ENCODE results near the gene CAB39L.

CAB39L gene

DNA sequence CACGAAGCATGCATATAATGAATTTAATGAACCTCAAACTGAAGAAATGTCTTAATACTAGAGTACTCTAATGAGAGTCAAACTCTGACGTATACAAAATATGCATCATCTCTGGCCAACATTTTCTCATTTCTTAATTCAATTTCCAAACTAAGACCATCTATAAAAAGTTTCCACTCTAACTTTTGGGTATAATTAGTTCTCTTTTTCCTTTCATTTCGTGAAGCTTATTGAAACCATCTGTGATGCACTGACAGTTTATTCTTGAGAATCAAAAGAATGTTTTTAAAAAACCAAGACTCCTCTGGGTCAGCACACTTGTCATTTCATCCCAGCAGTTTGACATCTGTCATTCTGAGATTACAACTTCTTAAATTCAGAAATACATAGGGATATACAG lies 90.0 kb downstream of the CAB39L start:
- H3K4me1 ChIP-seq (ENCODE audit: control insufficient read depth, insufficient read depth, low read length) = no peaks in the 10 kb centered on the region
- H3K36me3 ChIP-seq (ENCODE audit: control insufficient read depth, insufficient read depth, low read length) = no peaks in the 10 kb centered on the region
- 91 to 100% methylated on average over 3 of the region's 3 CpGs for WGBS, 2 experiments
- no peak overlapping the region for H3K4me3 ChIP-seq (ENCODE audit: insufficient read depth, low read depth, low read length)
- no peaks in the 10 kb centered on the region for H3K27me3 ChIP-seq (ENCODE audit: control insufficient read depth, insufficient read depth, low read length, poor library complexity, severe bottlenecking)
- no peaks in the 10 kb centered on the region for H3K9me3 ChIP-seq (ENCODE audit: control insufficient read depth, low read length)
- H3K27ac ChIP-seq (ENCODE audit: insufficient read depth, low read depth, low read length, poor library complexity, severe bottlenecking) = no peak overlapping the region

DNA sequence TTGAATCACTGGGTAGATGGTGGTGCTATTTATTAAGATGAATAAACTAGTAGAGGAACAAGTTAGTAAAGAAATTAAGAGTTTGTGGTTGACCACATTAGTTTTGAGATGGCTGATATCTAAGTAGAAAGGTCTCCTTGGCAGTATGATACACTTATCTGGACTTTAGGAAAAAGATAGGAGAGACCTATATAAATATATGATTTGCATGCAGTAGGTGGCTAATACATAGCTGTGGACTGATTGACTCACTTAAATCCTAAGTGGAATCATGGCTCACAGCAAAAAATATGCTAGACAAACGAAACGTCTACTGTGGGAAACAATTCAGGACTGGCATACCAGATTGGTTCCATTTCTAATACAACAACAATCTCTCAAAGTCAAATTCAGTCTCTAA lies 92.0 kb downstream of the CAB39L start:
- Histone ChIP-seq H3K36me3 (ENCODE audit: control insufficient read depth, insufficient read depth, low read length) (no peaks in the 10 kb centered on the region), H3K9me3 (ENCODE audit: control insufficient read depth, low read length) (no peaks in the 10 kb centered on the region), H3K4me1 (ENCODE audit: control insufficient read depth, insufficient read depth, low read length) (no peaks in the 10 kb centered on the region), H3K27ac (ENCODE audit: insufficient read depth, low read depth, low read length, poor library complexity, severe bottlenecking) (no peak overlapping the region), H3K4me3 (ENCODE audit: insufficient read depth, low read depth, low read length) (no peak overlapping the region), H3K27me3 (ENCODE audit: control insufficient read depth, insufficient read depth, low read length, poor library complexity, severe bottlenecking) (no peaks in the 10 kb centered on the region)
- WGBS, 2 experiments = 87 to 88% methylated on average over 2 of the region's 2 CpGs

DNA sequence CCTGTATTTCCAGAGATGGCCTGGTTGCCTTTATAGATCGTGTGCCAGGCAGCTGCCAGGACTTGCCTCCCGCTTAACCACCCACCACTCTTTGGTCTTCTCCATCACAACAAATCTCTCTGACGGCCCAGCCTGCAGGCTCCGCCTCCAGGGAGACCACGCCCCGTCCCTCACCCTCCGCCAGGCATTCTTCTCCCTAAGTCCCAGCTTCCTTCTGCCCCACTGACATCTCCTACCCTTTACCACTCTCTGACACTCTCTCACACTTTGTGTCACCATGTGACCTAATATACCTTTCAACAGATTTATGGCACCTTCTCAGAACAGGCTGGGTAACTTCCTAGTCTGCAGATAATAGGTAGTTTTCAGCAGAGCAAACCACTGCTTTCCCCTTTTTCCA lies 95.1 kb downstream of the CAB39L start:
- Histone ChIP-seq H3K4me1 (ENCODE audit: control insufficient read depth, insufficient read depth, low read length) (no peaks in the 10 kb centered on the region), H3K9me3 (ENCODE audit: control insufficient read depth, low read length) (no peaks in the 10 kb centered on the region), H3K27ac (ENCODE audit: insufficient read depth, low read depth, low read length, poor library complexity, severe bottlenecking) (no peak overlapping the region), H3K27me3 (ENCODE audit: control insufficient read depth, insufficient read depth, low read length, poor library complexity, severe bottlenecking) (no peaks in the 10 kb centered on the region), H3K36me3 (ENCODE audit: control insufficient read depth, insufficient read depth, low read length) (no peaks in the 10 kb centered on the region), H3K4me3 (ENCODE audit: insufficient read depth, low read depth, low read length) (no peak overlapping the region)
- WGBS, 2 experiments = 67 to 68% methylated on average over 7 of the region's 7 CpGs

DNA sequence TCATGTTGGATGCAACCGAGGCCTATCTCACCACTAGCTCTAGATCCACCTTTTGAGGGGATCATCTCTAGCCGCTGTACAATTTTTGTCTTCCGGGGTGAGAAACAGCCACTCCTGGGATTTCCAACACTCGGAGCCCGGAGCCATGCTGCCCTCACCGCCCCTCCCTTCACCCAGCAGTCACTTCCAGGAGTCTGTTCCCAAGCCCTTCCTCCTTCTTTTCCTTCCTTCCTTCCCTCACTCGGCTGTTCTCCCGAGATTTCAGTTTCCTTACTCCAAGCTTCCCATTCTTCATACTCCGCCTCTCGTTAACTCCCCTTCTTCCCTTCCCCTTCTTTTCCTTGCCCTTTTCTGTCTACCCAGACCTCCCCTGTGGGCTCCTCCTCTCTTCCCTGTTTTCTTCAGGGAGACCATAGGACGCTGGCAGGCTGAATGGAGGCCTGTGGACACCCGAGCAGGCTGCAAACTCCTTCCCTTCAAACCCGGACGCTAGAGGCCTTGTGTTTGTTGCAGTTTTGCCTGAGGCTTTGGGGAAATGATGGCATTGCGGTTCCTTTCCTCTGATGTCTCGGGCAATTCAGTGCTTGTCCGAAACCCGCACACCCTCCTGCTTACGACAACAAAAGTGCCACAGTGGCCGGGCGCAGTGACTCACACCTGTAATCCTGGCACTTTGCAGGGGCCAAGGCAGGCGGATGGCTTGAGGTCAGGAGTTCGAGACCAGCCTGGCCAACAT lies 96.0 kb downstream of the CAB39L start:
- no peaks in the 10 kb centered on the region for H3K27me3 ChIP-seq (ENCODE audit: control insufficient read depth, insufficient read depth, low read length, poor library complexity, severe bottlenecking)
- no peak overlapping the region for H3K4me3 ChIP-seq (ENCODE audit: insufficient read depth, low read depth, low read length)
- H3K9me3 ChIP-seq (ENCODE audit: control insufficient read depth, low read length) = no peaks in the 10 kb centered on the region
- 86% methylated on average over 23 of the region's 23 CpGs for WGBS, 2 experiments
- H3K36me3 ChIP-seq (ENCODE audit: control insufficient read depth, insufficient read depth, low read length) = no peaks in the 10 kb centered on the region
- no peak overlapping the region for H3K27ac ChIP-seq (ENCODE audit: insufficient read depth, low read depth, low read length, poor library complexity, severe bottlenecking)
- no peaks in the 10 kb centered on the region for H3K4me1 ChIP-seq (ENCODE audit: control insufficient read depth, insufficient read depth, low read length)

DNA sequence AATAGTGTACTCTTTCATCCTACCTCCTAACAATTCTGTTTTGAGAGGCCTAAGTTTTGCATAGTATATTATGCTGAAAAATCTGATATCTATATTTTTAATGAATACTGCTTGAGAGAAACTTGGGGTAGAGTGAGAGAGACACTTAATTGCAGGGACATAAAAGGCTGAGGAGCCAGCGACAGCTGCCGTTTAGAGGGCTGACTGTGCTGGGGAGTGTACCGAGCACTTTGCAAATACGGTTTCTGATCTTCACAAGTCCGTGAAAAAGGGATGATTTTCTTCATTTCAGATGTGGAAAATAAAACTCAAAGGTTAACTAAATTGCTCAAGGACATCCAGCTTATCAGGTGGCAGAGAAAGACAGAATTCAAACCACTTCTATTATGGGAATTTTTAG lies 97.4 kb downstream of the CAB39L start:
- Histone ChIP-seq H3K27me3 (ENCODE audit: control insufficient read depth, insufficient read depth, low read length, poor library complexity, severe bottlenecking) (no peaks in the 10 kb centered on the region), H3K9me3 (ENCODE audit: control insufficient read depth, low read length) (no peaks in the 10 kb centered on the region), H3K4me3 (ENCODE audit: insufficient read depth, low read depth, low read length) (no peak overlapping the region), H3K36me3 (ENCODE audit: control insufficient read depth, insufficient read depth, low read length) (no peaks in the 10 kb centered on the region), H3K4me1 (ENCODE audit: control insufficient read depth, insufficient read depth, low read length) (no peaks in the 10 kb centered on the region), H3K27ac (ENCODE audit: insufficient read depth, low read depth, low read length, poor library complexity, severe bottlenecking) (no peak overlapping the region)
- 79 to 80% methylated on average over 5 of the region's 5 CpGs for WGBS, 2 experiments

DNA sequence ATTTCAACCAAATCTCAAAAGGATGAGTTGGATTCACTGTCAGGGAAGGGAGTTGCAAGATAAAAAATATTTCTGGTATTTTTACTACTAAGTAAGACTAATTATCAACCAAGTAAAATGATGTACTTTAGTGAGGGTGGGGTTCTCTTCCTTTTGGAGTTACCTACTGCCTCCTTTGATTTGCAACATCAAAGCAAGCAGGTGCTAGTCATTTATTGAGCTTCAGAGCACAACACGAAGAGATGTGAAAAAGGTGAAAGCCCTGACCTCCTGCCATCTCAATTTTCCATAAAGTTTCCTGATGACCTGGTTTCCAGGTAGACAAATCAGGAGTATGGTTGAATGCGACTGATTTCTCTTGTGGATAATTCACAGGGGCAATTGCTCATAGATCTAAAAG lies 100.1 kb downstream of the CAB39L start:
- no peak overlapping the region for H3K4me3 ChIP-seq (ENCODE audit: insufficient read depth, low read depth, low read length)
- no peaks in the 10 kb centered on the region for H3K27me3 ChIP-seq (ENCODE audit: control insufficient read depth, insufficient read depth, low read length, poor library complexity, severe bottlenecking)
- H3K27ac ChIP-seq (ENCODE audit: insufficient read depth, low read depth, low read length, poor library complexity, severe bottlenecking) = no peak overlapping the region
- no peaks in the 10 kb centered on the region for H3K9me3 ChIP-seq (ENCODE audit: control insufficient read depth, low read length)
- 76 to 80% methylated on average over 2 of the region's 2 CpGs for WGBS, 2 experiments
- H3K36me3 ChIP-seq (ENCODE audit: control insufficient read depth, insufficient read depth, low read length) = no peaks in the 10 kb centered on the region
- H3K4me1 ChIP-seq (ENCODE audit: control insufficient read depth, insufficient read depth, low read length) = no peaks in the 10 kb centered on the region

DNA sequence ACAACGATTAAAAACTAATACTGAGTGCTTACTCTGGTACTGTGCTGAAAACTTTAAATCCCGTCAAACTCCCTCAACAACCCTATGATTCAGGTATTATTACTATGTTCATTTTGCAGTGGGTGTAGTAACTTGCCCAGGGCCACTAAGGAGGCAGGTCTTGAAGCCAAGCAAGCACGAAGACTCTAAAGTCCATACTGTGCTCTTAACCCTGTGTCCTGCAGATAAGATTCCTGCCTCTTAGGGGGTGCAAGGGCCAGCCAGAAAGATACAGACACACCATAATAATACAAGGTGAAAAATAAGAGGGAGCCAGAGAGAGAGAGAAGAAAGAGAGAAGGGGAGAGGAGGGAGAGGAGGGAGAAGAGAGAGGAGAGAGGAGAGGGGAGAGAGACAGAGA lies 100.6 kb downstream of the CAB39L start:
- 83 to 95% methylated on average over 3 of the region's 3 CpGs for WGBS, 2 experiments
- H3K4me3 ChIP-seq (ENCODE audit: insufficient read depth, low read depth, low read length) = no peak overlapping the region
- no peaks in the 10 kb centered on the region for H3K4me1 ChIP-seq (ENCODE audit: control insufficient read depth, insufficient read depth, low read length)
- H3K27ac ChIP-seq (ENCODE audit: insufficient read depth, low read depth, low read length, poor library complexity, severe bottlenecking) = no peak overlapping the region
- no peaks in the 10 kb centered on the region for H3K27me3 ChIP-seq (ENCODE audit: control insufficient read depth, insufficient read depth, low read length, poor library complexity, severe bottlenecking)
- no peaks in the 10 kb centered on the region for H3K9me3 ChIP-seq (ENCODE audit: control insufficient read depth, low read length)
- no peaks in the 10 kb centered on the region for H3K36me3 ChIP-seq (ENCODE audit: control insufficient read depth, insufficient read depth, low read length)

DNA sequence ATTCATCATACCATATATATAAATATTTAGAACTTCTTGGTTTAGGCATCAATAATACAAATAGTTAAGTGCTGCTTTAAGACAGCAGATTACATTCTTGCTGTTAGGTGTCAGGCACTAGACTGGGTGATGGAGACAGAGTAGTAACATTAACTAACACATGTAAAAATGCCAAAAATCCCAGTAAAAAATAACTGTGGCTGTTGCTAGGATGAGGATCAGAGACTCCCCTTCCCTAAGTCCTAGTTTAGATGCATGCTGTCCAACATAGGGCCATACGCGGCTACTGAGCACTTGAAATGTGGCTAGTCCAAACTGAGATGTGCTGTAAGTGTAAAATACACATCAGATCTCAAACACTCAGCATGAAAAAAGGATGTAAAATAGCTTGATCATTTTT lies 101.4 kb downstream of the CAB39L start:
- Histone ChIP-seq H3K27ac (ENCODE audit: insufficient read depth, low read depth, low read length, poor library complexity, severe bottlenecking) (no peak overlapping the region), H3K27me3 (ENCODE audit: control insufficient read depth, insufficient read depth, low read length, poor library complexity, severe bottlenecking) (no peaks in the 10 kb centered on the region), H3K4me1 (ENCODE audit: control insufficient read depth, insufficient read depth, low read length) (no peaks in the 10 kb centered on the region), H3K9me3 (ENCODE audit: control insufficient read depth, low read length) (no peaks in the 10 kb centered on the region), H3K4me3 (ENCODE audit: insufficient read depth, low read depth, low read length) (no peak overlapping the region), H3K36me3 (ENCODE audit: control insufficient read depth, insufficient read depth, low read length) (no peaks in the 10 kb centered on the region)
- 95 to 100% methylated on average over 2 of the region's 2 CpGs for WGBS, 2 experiments

DNA sequence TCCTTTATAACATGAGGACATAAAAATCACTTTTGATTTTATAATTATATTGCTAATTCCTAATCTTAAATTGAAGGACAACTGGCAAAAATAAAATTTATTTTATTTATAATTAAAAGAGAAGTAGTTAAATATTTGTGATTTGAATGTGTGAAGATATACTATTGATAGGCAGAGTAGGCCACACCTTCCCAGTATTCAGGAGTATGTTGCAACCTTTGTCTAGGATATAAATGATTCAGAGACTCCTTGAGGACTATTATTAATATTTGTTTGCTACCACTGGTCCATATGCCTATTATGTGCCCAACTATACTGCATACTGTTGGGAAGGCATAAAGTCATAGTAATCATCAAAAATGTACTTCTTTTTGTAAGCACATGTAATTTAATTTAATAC lies 101.9 kb downstream of the CAB39L start:
- Histone ChIP-seq H3K9me3 (ENCODE audit: control insufficient read depth, low read length) (no peaks in the 10 kb centered on the region), H3K27ac (ENCODE audit: insufficient read depth, low read depth, low read length, poor library complexity, severe bottlenecking) (no peak overlapping the region), H3K36me3 (ENCODE audit: control insufficient read depth, insufficient read depth, low read length) (no peaks in the 10 kb centered on the region), H3K27me3 (ENCODE audit: control insufficient read depth, insufficient read depth, low read length, poor library complexity, severe bottlenecking) (no peaks in the 10 kb centered on the region), H3K4me1 (ENCODE audit: control insufficient read depth, insufficient read depth, low read length) (no peaks in the 10 kb centered on the region), H3K4me3 (ENCODE audit: insufficient read depth, low read depth, low read length) (no peak overlapping the region)

DNA sequence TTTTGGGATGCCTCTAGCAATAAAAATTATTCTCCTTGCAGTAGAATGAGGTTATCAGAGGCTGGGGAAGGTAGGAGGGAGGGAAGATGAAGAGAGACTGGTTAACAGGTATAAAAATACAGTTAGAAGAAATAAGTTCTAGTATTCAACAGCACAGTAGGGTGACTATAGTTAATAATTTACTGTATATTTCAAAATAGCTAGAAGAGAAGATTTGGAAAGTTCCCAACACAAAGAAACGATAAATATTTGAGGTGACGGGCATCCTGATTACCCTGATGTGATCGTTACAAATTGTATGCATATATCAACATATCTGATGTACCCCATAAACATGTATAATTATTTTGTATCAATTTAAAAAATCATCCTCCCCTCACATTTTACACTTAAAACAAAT lies 102.3 kb downstream of the CAB39L start:
- Histone ChIP-seq H3K27ac (ENCODE audit: insufficient read depth, low read depth, low read length, poor library complexity, severe bottlenecking) (no peak overlapping the region), H3K36me3 (ENCODE audit: control insufficient read depth, insufficient read depth, low read length) (no peaks in the 10 kb centered on the region), H3K9me3 (ENCODE audit: control insufficient read depth, low read length) (no peaks in the 10 kb centered on the region), H3K4me1 (ENCODE audit: control insufficient read depth, insufficient read depth, low read length) (no peaks in the 10 kb centered on the region), H3K27me3 (ENCODE audit: control insufficient read depth, insufficient read depth, low read length, poor library complexity, severe bottlenecking) (no peaks in the 10 kb centered on the region), H3K4me3 (ENCODE audit: insufficient read depth, low read depth, low read length) (no peak overlapping the region)
- WGBS, 2 experiments = 100% methylated on average over 1 to 2 of the region's 3 CpGs

DNA sequence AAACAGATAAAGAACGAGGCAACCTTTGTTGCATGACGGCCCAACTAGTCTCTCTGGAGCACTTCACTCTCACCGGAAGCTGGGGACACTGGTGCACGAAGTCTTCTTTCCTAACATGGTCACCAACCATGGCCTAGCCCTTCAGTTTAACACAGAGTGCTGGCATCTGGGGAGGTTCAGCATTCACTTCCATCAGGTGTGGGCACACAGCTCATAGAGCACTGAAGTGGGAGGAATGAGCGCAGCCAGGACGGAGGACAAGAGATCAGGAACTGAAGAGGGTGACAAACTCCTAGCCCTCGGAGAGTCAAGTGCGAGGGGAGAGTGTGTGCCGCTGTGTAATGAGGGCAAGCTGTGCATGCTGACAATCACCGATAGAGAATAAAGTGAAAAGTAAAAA lies 103.7 kb downstream of the CAB39L start:
- Histone ChIP-seq H3K36me3 (ENCODE audit: control insufficient read depth, insufficient read depth, low read length) (no peaks in the 10 kb centered on the region), H3K4me3 (ENCODE audit: insufficient read depth, low read depth, low read length) (no peak overlapping the region), H3K27me3 (ENCODE audit: control insufficient read depth, insufficient read depth, low read length, poor library complexity, severe bottlenecking) (no peaks in the 10 kb centered on the region), H3K27ac (ENCODE audit: insufficient read depth, low read depth, low read length, poor library complexity, severe bottlenecking) (no peak overlapping the region), H3K4me1 (ENCODE audit: control insufficient read depth, insufficient read depth, low read length) (no peaks in the 10 kb centered on the region), H3K9me3 (ENCODE audit: control insufficient read depth, low read length) (no peaks in the 10 kb centered on the region)
- 93% methylated on average over 9 of the region's 10 CpGs for WGBS, 2 experiments
